Hepatocyte (in vitro differentiated cells): ENCODE results near the gene KRTAP5-6. TPM values are rescaled to one million over a fixed set of nuclear protein-coding genes. Genes with fewer than 3 reads are reported as not detected.

Experiments used
- DNase-seq: peaks from one replicate; pipeline ENCODE4 v3.0.0-alpha.2; 2016; ENCODE audit warnings: low spot score
- H2AFZ ChIP-seq: fragments of 200-600 bp; sonication (generic); 2 replicates; pipeline ENCODE4 v1.6.0; 2016; ENCODE audit warnings: antibody characterized with exemption, mild to moderate bottlenecking
- H3K27ac ChIP-seq: fragments of 200-600 bp; sonication (generic); 2 replicates; pipeline ENCODE4 v1.5.1; 2016; ENCODE audit warnings: mild to moderate bottlenecking
- H3K27me3 ChIP-seq: fragments of 200-600 bp; sonication (generic); 2 replicates; pipeline ENCODE4 v1.6.1; 2016
- H3K36me3 ChIP-seq: fragments of 200-600 bp; sonication (generic); replicated peaks from 2 replicates; pipeline ENCODE4 v1.5.1; 2016; ENCODE audit warnings: low read depth; ENCODE audit not compliant: insufficient read depth
- H3K4me1 ChIP-seq: fragments of 200-600 bp; sonication (generic); 2 replicates; pipeline ENCODE4 v1.5.1; 2016; ENCODE audit warnings: mild to moderate bottlenecking, moderate library complexity; ENCODE audit not compliant: insufficient read depth
- H3K4me2 ChIP-seq: fragments of 200-600 bp; sonication (generic); 2 replicates; pipeline ENCODE4 v1.6.0; 2016
- H3K4me3 ChIP-seq: fragments of 200-600 bp; sonication (generic); 2 replicates; pipeline ENCODE4 v1.5.1; 2016; ENCODE audit warnings: mild to moderate bottlenecking
- H3K79me2 ChIP-seq: fragments of 200-600 bp; sonication (generic); 2 replicates; pipeline ENCODE4 v1.6.0; 2017; ENCODE audit warnings: mild to moderate bottlenecking
- H3K9me2 ChIP-seq: fragments of 200-600 bp; sonication (generic); replicated peaks from 2 replicates; pipeline ENCODE4 v1.6.0; 2017; ENCODE audit warnings: mild to moderate bottlenecking; ENCODE audit not compliant: insufficient read depth
- H3K9me3 ChIP-seq: fragments of 200-600 bp; sonication (generic); 2 replicates; pipeline ENCODE4 v1.5.1; 2016; ENCODE audit warnings: low read depth, mild to moderate bottlenecking
- H4K20me1 ChIP-seq: fragments of 200-600 bp; sonication (generic); 2 replicates; pipeline ENCODE4 v1.6.0; 2016; ENCODE audit warnings: mild to moderate bottlenecking; ENCODE audit not compliant: insufficient read depth, poor library complexity, severe bottlenecking
- EZH2 ChIP-seq: fragments of 200-600 bp; sonication (generic); IDR thresholded peaks from 2 replicates; pipeline ENCODE4 v1.6.1; 2016; ENCODE audit warnings: antibody characterized with exemption, mild to moderate bottlenecking, borderline replicate concordance
- EZH2phosphoT487 ChIP-seq: fragments of 200-600 bp; sonication (generic); IDR thresholded peaks from one replicate; pipeline ENCODE4 v1.6.1; 2018; ENCODE audit warnings: antibody characterized with exemption, mild to moderate bottlenecking, low read depth, moderate library complexity; ENCODE audit not compliant: unreplicated experiment, severe bottlenecking
- WGBS: methylation state at CpG from one replicate; pipeline ENCODE4 v1.1.6; 2016; ENCODE audit warnings: low lambda C conversion rate; ENCODE audit errors: missing lambda C conversion rate; 5-methylcytosine and 5-hydroxymethylcytosine counted together
- polyA plus RNA-seq: library from polyadenylated mRNA; unstranded; fragments of >200 nt; fragmentation: Nextera tagmentation; extraction: Ambion mirVana; gene quantifications from 2 replicates; pipeline ENCODE4 v1.2.1, GENCODE V29; 2016
- total RNA-seq: library from RNA; depleted of rRNA; stranded (reverse); fragments of >200 nt; gene quantifications from 2 replicates; pipeline ENCODE4 v1.2.3, GENCODE V29; 2014
- TF ChIP-seq, protein P1 (sequence below): fragments of 200-600 bp; sonication (generic); IDR thresholded peaks from 2 replicates; pipeline ENCODE4 v1.5.1; 2016; ENCODE audit warnings: antibody characterized with exemption, mild to moderate bottlenecking; ENCODE audit not compliant: poor library complexity

Gene KRTAP5-6
- total and polyA plus RNA-seq, 2 experiments from 2014 or later: not detected

DNA sequence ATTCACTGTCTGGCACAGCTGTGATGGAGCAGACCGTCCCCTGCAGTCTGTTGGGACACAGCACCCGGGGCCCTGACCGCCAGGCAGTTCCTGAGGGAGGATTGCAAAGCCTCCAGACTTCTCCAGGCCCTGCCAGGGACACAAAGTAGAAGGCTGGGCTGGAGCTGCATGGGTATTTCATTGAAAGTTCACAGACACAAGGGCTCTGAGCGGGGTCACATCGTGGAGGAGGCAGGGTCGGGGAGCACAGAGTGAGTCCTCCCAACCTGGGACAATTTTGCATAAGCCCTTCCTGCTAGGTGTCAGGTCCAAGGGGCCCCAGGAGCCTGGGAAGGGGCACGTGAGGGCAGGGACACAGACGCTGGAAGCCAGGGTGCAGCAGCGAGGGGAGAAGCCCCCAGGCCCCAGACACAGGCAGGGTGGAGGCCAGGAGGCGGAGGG, 37.7 kb downstream of the KRTAP5-6 start:
- TF ChIP-seq EZH2phosphoT487 (no peak), EZH2 (no peak)
- TF ChIP-seq, protein P1, sequence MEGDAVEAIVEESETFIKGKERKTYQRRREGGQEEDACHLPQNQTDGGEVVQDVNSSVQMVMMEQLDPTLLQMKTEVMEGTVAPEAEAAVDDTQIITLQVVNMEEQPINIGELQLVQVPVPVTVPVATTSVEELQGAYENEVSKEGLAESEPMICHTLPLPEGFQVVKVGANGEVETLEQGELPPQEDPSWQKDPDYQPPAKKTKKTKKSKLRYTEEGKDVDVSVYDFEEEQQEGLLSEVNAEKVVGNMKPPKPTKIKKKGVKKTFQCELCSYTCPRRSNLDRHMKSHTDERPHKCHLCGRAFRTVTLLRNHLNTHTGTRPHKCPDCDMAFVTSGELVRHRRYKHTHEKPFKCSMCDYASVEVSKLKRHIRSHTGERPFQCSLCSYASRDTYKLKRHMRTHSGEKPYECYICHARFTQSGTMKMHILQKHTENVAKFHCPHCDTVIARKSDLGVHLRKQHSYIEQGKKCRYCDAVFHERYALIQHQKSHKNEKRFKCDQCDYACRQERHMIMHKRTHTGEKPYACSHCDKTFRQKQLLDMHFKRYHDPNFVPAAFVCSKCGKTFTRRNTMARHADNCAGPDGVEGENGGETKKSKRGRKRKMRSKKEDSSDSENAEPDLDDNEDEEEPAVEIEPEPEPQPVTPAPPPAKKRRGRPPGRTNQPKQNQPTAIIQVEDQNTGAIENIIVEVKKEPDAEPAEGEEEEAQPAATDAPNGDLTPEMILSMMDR: no peak
- Histone ChIP-seq H3K27ac (no peak overlapping the region), H3K4me3 (no peak overlapping the region), H2AFZ (no peak overlapping the region), H3K9me3 (no peaks in the 10 kb centered on the region), H3K4me2 (no peak overlapping the region), H3K79me2 (no peaks in the 10 kb centered on the region), H4K20me1 (no peaks in the 10 kb centered on the region), H3K27me3 (peaks cover 6% of the 10 kb centered on the region), H3K4me1 (peaks cover 2% of the 10 kb centered on the region), H3K36me3 (no peaks in the 10 kb centered on the region), H3K9me2 (no peaks in the 10 kb centered on the region)
- DNase-seq: no peak
- 70% methylated on average over 8 of the region's 10 CpGs for WGBS

DNA sequence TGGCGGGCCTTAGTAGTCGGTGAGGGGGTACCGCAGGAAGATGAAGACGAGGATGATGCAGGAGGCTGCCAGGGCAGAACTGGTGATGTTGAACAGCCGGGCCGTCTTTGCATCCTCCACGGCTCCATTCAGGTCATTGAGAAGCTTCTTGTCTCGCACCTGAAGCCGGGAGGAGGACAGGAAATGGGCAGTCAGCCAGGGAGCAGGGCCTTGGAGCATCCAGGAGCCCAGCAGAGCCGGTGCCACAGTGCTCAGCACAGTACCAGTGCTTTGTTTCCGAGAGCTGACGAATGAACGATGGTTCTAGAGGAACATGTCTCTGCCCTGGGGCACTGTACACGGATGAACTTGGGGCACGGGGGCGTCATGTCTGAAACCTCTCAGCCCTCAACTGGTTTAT, 38.3 kb downstream of the KRTAP5-6 start:
- no peak overlapping the region for H2AFZ ChIP-seq

DNA sequence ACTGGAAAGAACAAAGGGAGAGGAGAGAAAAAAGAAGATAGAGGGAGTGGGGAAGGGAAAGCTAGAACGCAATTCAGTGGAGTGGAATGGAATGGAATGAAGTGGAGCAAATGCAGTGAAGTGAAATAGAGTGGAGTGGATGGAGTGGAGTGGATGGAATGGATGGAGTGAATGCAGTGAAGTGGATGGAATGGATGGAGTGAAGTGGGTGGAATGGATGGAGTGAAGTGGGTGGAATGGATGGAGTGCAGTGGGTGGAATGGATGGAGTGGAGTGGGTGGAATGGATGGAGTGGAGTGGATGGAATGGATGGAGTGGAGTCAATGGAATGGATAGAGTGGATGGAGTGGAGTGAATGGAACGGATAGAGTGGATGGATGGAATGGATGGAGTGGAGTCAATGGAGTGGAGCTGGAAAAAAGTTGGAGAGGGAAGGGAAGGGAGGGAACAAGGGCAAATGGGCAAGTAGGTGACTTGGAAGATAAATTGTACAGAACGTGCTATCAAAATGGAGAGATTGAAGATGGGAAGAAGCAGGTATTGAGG, 39.5 kb downstream of the KRTAP5-6 start:
- Histone ChIP-seq H3K9me2 (no peaks in the 10 kb centered on the region), H3K27me3 (peaks cover 6% of the 10 kb centered on the region), H3K4me2 (no peak overlapping the region), H3K9me3 (no peaks in the 10 kb centered on the region), H3K79me2 (no peaks in the 10 kb centered on the region), H3K36me3 (no peaks in the 10 kb centered on the region), H3K4me1 (no peaks in the 10 kb centered on the region), H3K4me3 (no peak overlapping the region), H4K20me1 (no peaks in the 10 kb centered on the region), H2AFZ (no peak overlapping the region), H3K27ac (no peak overlapping the region)
- TF ChIP-seq EZH2 (no peak), EZH2phosphoT487 (no peak)
- TF ChIP-seq, protein P1: no peak
- WGBS: 70% methylated on average over 3 of the region's 3 CpGs
- no peak for DNase-seq

More for the DNA sequence above, 38.3 kb downstream of the KRTAP5-6 start:
- Histone ChIP-seq H3K4me1 (no peaks in the 10 kb centered on the region), H3K4me3 (no peak overlapping the region), H3K27me3 (peaks cover 6% of the 10 kb centered on the region), H3K79me2 (no peaks in the 10 kb centered on the region), H3K9me3 (no peaks in the 10 kb centered on the region), H3K36me3 (no peaks in the 10 kb centered on the region), H3K9me2 (no peaks in the 10 kb centered on the region), H4K20me1 (no peaks in the 10 kb centered on the region), H3K27ac (no peak overlapping the region), H3K4me2 (no peak overlapping the region)
- TF ChIP-seq EZH2 (no peak), EZH2phosphoT487 (no peak)
- TF ChIP-seq, protein P1: no peak
- DNase-seq: no peak
- 93% methylated on average over 16 of the region's 16 CpGs for WGBS
